Raji (cell line): ENCODE results near the gene SAA2.

ENCODE experiments used
- POLR2A ChIP-seq: IDR thresholded peaks from 2 replicates; pipeline ENCODE4 v1.6.1; 2011; ENCODE audit warnings: low read depth, low read length, control low read depth; ENCODE audit not compliant: insufficient read depth

SAA2 gene

GRCh38 chr11:18254781-18255361, 6.4 kb upstream of the SAA2 start:
- TF ChIP-seq POLR2A, result no peak

DNA sequence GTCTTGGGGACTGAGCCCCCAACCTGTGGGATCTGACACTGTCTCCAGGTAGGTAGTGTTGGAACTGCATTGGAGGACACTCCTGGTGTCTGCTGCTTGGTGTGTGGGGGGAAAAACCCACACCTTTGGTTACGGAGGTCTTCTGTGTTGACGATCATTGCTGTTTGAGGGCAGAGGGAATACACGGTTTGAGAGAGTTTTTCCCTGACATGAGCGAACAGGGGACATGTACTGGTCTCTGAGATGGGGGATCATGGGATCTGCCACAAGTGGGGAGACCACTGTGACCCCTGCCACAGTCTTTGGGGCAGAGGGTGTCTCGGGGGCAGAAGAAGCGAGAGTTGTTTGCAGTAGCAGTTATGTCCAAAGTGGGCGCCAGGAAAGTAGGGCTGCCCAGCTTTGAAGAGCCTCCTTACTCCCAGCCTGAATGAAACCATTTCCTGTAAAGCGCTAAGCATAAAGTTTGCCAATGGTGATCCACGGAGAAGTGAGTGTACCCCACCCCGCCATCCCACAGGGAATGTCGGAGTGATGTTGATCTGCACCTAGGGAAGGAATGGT, 5.4 kb upstream of the SAA2 start:
- TF ChIP-seq POLR2A, result no peak

GRCh38 chr11:18253233-18253632, 4.8 kb upstream of the SAA2 start:
- TF ChIP-seq POLR2A, result no peak

- TF ChIP-seq POLR2A, result no peak
These were observed 3.1 kb downstream of the SAA2 start for GRCh38 chr11:18245396-18245795.

- TF ChIP-seq POLR2A, result no peak
These were observed 4.6 kb downstream of the SAA2 start for GRCh38 chr11:18243783-18244362.

DNA sequence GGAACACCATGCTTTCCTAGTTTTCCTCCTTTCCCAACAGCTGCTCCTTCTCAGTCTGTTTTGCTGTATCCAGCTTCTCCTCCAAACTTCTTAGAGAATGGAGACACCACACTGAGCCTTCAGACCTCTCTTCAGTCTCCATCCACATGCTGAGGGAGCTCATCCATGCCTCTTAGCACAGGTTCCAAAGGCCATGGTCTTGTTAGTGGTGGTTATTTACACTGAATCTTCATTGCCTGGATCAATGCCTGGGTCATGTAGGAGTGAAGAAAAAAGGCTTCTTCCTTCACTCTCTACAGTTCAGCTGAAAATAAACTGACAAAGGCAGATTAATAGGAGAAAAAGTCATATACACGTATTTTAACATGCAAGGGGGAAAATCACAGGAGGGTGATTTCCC, 8.8 kb downstream of the SAA2 start:
- no peak for TF ChIP-seq POLR2A

GRCh38 chr11:18236664-18237356, 11.7 kb downstream of the SAA2 start, which contains the start of gene SAA4:
TSS of gene SAA4 (minus strand) at chr11:18236802. CDS start at chr11:18235926, 876 bp downstream.
- TF ChIP-seq POLR2A, result no peak

GRCh38 chr11:18235394-18236334, 12.8 kb downstream of the SAA2 start:
- TF ChIP-seq POLR2A, result no peak

DNA sequence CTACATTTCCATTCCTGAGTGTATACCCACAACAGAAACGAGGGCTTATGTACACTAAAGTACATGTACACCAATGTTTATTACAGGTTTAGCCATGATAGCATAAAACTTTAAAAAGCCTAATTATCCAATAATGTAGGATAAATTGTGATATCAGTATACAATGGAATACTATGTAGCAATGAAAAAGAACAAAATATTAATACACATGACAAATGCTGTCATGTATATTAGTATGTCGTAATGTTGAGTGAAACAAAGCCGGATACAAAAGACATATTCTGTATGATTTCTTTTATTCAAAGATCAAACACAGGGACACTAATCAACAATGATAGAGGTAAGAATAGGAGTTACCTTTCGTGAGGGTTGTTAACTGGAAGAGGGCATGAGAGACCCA, 14.6 kb downstream of the SAA2 start:
- no peak for TF ChIP-seq POLR2A

- no peak for TF ChIP-seq POLR2A
These were observed 17.6 kb downstream of the SAA2 start for GRCh38 chr11:18230859-18231258.

- no peak for TF ChIP-seq POLR2A
These were observed 19.0 kb downstream of the SAA2 start for GRCh38 chr11:18229501-18229900.

DNA sequence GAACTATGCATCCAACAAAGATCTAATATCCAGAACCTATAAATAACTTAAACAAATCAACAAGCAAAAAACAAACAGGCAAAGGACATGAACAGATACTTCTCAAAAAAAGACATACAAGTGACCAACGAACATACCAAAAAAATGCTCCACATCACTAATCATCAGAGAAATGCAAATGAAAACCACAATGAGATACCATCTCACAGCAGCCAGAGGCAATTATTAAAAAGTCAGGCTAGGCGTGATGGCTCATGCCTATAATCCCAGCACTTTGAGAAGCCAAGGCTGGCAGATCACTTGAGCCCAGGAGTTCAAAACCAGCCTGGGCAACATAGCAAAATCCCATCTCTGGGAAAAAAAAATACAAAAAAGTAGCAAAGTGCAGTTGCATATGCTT, 22.6 kb downstream of the SAA2 start:
- TF ChIP-seq POLR2A, result no peak

DNA sequence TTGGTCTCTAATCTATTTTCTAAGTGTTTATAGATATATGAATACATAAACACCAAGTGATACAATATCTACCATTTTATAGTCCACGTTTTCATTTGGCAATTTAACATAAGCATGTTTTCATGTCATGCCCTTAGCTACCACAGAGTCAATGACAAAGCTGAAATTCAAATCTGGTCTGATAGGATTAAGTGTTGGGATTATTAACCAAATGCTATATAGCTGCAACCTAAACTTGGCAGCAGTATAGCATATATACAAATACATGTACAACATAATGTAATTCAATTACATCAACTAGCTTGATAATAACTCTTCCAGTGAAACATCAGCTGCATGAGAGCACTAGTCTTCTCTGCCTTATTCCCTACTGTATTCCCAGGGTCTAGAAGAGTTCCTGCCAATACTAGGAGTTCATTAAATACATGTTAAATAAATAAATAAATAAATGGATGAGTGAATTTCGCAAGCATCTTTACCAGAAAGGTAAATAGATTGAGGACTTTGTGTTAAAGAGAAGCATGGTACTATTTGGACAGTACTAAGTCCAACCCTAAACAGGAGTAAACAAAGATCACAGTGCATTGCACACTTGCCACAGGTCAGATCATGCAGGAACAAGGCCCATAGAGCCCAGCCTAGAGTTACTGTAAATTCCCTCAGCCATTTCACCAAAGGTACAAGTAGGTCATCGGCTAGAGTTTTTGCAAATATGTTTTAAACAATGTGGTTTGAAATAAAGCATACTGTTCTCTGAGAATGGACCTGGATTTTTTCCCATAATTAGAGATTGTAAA, 24.7 kb downstream of the SAA2 start:
- no peak for TF ChIP-seq POLR2A

DNA sequence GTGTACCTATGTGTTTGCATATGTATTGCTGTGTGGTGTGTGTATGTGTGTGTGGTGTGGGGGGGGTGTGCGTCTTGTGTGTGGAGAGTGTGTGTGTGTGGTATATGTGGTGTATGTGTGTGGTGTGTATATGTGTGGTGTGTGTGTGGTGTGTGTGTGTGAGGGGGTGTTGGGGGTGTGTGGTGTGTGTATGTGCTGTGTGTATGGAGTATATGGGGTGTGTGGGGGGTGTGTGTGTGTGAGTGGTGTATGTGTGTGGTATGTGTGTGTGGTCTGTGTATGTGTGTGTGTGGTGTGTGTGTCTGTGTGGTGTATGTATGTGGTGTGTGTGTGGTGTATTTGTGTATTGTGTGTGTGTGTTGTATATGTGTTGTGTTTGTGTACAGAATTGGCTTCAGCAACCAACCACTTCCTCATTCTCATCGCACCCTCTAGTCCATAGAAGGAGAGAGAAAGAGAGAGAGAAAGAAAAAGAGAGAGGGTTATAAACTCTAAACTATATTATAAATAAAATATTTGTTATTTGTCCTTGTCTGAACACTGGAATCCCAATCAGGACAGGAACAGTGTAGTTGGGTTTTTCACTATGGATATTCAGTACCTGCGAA, 25.6 kb downstream of the SAA2 start:
- no peak for TF ChIP-seq POLR2A
